Subcutaneous adipose tissue (tissue), 4 donors: Measurements from ENCODE around the gene RIT1. TPM values are rescaled to one million over a fixed set of nuclear protein-coding genes. Genes with fewer than 3 reads are reported as not detected.

ENCODE experiments used
- total RNA-seq, 4 donors: library from RNA; depleted of rRNA; stranded (reverse); fragments of >200 nt; gene quantifications; one replicate each; pipeline ENCODE4 v1.1.0, GENCODE V29; 2016
- TF ChIP-seq, protein P1 (sequence below): fragments of 450-650 bp; IDR thresholded peaks from one replicate; pipeline ENCODE4 v1.5.1; 2016; ENCODE audit warnings: low read depth, mild to moderate bottlenecking, control low read depth, antibody characterized with exemption, moderate library complexity

RIT1 gene
- total RNA-seq, 4 donors from 2014 or later = 24.3 to 40.1 (median 28.4) TPM

DNA sequence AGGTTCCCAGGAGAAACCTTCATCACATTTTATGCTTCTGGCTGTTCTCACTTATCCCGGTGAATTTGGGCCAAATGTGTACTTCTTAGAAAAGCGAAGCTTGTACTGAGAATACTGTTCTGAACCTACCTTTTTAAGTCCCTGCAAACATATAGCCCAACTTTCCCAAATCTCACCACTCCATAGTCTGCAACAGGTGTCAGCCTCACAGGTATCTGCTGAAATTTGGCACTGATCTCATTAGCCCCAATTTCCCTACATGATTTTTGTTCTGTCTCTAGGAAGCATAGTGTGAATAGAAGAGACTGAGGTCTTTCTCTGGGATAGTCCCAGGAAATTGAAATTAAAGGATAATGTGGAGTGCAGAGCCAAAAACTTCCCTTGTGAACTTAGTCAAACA lies 11.5 kb downstream of the RIT1 start:
- TF ChIP-seq, protein P1, sequence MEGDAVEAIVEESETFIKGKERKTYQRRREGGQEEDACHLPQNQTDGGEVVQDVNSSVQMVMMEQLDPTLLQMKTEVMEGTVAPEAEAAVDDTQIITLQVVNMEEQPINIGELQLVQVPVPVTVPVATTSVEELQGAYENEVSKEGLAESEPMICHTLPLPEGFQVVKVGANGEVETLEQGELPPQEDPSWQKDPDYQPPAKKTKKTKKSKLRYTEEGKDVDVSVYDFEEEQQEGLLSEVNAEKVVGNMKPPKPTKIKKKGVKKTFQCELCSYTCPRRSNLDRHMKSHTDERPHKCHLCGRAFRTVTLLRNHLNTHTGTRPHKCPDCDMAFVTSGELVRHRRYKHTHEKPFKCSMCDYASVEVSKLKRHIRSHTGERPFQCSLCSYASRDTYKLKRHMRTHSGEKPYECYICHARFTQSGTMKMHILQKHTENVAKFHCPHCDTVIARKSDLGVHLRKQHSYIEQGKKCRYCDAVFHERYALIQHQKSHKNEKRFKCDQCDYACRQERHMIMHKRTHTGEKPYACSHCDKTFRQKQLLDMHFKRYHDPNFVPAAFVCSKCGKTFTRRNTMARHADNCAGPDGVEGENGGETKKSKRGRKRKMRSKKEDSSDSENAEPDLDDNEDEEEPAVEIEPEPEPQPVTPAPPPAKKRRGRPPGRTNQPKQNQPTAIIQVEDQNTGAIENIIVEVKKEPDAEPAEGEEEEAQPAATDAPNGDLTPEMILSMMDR = no peak

DNA sequence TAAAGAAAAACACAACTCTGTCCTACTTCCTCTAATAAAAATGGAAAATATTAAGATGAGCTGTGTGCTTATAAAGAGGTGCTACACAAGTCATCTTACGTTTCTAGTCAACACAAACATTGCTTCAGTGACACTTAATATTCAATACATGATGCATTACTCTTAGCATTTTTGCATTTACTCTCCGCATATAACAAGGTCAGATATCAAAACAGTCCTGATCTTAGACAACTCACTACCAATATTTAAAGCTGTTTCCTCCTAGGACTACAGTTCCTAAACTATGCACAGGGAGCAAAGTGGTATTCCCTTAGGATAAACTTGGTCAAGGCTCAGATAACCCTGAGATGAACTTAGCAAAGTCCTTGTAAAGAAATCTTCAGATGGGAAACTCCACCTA lies 12.3 kb downstream of the RIT1 start:
- TF ChIP-seq, protein P1 = no peak

DNA sequence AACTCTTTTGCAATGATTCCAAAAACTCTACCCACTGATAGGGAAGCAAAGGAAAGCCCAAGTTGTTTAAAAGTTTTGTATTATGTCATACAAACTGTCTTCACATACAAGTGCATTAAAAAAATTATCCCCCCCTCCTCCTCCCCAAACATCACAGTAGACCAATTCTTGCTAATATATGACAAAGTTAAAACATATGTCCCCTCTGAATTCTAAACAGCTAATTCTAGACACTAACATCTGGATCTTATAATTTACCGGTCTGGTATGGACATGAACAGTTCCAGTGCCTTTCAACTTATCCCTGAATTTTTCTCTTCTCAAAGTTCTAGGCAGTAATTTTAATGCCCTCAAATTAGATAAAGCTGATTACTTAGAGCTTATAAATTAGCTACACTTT lies 13.4 kb downstream of the RIT1 start:
- TF ChIP-seq, protein P1 = no peak

DNA sequence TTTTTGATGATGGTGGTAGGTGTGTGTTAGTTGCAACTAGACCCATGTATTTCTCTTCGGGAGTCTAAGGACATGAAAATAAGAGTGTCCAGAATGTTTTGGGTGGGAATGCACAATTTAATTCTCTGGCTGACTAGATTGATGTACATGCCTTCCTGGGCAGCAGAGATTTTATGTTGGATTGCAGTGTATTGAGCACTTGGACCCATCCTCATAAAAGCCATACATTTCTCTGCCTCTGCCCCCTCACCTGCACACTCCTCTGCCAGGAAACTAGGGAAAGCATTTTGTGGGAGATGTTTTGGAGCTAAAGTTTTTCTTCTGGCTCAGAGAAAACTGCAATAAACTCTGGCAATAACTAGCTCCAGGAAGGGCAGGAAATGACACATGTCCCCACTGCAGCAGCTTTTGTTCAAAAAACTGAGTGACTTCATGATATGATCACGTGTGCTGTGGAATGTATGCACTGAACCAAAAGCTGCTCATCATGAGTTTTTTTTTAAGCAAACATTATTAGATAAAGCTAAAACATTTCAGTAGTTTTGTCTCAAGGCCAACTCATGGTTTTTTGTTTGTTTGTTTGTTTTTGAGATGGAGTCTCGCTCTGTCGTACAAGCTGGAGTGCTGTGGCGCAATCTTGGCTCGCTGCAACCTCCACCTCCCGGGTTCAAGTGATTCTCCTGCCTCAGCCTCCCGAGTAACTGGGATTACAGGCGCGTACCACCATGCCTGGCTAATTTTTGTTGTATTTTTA lies 17.6 kb downstream of the RIT1 start:
- TF ChIP-seq, protein P1 = no peak

DNA sequence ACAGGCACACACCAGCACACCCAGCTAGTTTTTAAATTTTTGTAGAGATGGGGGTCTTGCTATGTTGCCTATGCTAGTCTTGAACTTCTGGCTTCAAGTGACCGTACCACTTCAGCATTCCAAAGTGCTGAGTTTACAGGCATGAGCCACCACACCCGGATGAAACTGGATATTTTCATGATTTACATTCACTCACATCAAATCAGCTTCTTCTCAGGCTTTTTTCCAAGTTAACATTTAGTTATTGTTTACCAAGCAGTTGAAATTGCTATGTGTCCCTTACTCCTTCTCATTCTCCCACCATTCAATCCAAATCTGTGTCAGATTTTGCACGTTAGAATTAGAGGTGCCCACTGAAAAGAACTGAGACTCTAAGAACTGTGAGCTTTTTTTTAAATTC lies 18.4 kb downstream of the RIT1 start:
- TF ChIP-seq, protein P1 = no peak

DNA sequence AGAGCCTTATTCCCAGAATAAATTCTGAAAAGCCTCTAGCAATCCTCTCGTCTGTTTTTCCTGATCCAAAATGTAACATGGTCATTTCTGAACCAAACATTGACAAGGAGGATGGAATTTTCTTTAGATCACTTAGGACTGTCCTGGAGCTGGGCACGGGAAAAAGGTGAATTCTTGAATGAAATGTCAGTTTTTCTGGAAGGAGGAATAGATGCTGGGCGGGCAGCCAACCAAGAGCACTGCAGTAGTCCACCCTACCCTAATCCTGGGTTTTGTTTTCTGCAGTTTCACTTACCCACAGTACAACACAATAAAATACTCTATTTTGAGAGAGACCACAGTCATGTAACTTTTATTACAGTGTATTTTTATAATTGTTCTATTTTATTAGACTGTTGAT lies 20.9 kb downstream of the RIT1 start:
- TF ChIP-seq, protein P1 = no peak

DNA sequence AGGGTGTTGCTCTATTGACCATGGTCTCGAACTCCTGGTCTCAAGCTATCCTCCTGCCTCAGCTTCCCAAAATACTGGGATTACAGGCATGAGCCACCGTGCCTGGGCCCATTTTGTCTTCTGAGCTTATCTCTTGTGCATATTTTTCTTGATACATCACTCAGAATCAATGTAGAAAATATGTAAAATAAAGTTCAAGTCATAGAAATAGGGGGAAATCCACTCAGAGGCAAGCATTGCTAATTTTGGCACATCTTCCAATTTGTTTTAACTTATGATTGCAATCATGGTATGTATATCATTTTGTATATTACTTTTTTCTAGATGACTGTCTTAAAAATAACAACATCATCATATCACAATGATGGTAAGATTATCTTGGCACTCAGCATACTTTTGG lies 21.6 kb downstream of the RIT1 start:
- TF ChIP-seq, protein P1 = no peak
